GM19438 (cell line): Measurements from ENCODE around the gene NMRK1.

Source experiments
- ATAC-seq: cut with Tn5 transposase; IDR thresholded peaks from one replicate; pipeline ENCODE4 v1.9.1; 2021; ENCODE audit warnings: low read depth; ENCODE audit not compliant: unreplicated experiment

Gene NMRK1

GRCh38 chr9:75087824-75088645, at the start of gene NMRK1, which contains the start of gene OSTF1:
NMRK1 (minus strand) TSS chr9:75088155; CDS start chr9:75083115, 5,040 bp downstream.
OSTF1 (plus strand) TSS chr9:75088514; CDS start chr9:75088693, 179 bp downstream.
- peak; percentile 75 for ATAC-seq

- no peak for ATAC-seq
Measured at GRCh38 chr9:75134495-75134894, 46.5 kb upstream of the NMRK1 start.

GRCh38 chr9:75133396-75133795, 45.4 kb upstream of the NMRK1 start:
- ATAC-seq = no peak

- ATAC-seq = no peak
Measured at GRCh38 chr9:75132244-75132643, 44.3 kb upstream of the NMRK1 start.

DNA sequence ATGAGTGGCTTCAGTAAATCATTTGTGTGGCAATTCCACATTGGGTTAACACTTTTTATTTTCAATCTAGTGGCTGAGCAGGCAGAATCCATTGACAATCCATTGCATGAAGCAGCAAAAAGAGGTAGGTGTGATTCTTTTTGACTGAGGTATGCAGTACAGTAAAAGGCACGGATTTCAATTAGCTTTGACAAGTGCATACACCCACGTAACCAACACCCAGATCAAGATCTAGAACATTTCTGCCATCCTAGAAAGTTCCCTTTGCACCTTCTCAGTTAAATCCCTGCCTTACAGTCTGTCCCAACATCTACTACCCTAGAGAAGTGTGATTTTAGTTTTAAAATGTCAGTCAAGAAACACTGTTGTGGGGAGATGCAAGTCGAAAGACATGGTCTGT, 43.7 kb upstream of the NMRK1 start:
- no peak for ATAC-seq

- no peak for ATAC-seq
Measured at GRCh38 chr9:75130621-75131230, 42.8 kb upstream of the NMRK1 start.

GRCh38 chr9:75130172-75130571, 42.2 kb upstream of the NMRK1 start:
- ATAC-seq = no peak

GRCh38 chr9:75128535-75128934, 40.6 kb upstream of the NMRK1 start:
- no peak for ATAC-seq

GRCh38 chr9:75123696-75124095, 35.7 kb upstream of the NMRK1 start:
- ATAC-seq = no peak

DNA sequence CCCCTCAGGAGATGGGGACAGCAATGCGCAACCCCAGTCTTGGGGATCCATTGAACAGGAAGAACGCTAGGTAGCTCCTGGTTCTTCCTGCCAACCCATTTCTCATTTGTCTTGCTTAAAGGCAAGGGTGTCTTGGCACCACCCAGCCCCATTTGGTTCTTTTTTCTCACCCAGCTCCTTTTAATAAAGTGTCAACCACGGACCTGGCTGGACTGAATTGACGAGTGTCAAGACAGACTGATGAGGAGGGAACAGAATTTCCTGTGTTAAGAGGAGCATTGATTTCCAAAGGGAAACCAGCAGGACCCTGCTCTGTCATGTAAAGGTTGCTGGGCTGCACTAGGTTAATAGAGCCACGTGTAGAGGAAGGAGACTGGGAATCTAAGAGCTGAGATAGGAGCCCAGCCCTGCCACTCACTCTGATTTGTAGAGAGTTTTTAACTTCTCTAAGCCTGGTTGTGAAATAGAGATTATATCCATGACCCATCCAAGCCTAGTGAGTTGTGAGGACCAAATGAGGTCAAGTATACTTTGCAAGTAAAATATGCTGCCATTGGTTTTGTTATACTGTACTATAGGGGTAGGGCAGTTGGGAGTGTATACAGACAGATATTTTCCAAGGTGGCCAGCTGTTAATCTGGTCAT, 34.1 kb upstream of the NMRK1 start:
- ATAC-seq = no peak

GRCh38 chr9:75120686-75121085, 32.7 kb upstream of the NMRK1 start:
- ATAC-seq = no peak

- ATAC-seq = no peak
Measured at GRCh38 chr9:75117564-75117963, 29.6 kb upstream of the NMRK1 start.

GRCh38 chr9:75116306-75116705, 28.4 kb upstream of the NMRK1 start:
- ATAC-seq = no peak

- ATAC-seq = no peak
Measured at GRCh38 chr9:75112789-75113188, 24.8 kb upstream of the NMRK1 start.

GRCh38 chr9:75111019-75111622, 23.2 kb upstream of the NMRK1 start:
- ATAC-seq = no peak

- ATAC-seq = no peak
Measured at GRCh38 chr9:75109210-75109839, 21.4 kb upstream of the NMRK1 start.

DNA sequence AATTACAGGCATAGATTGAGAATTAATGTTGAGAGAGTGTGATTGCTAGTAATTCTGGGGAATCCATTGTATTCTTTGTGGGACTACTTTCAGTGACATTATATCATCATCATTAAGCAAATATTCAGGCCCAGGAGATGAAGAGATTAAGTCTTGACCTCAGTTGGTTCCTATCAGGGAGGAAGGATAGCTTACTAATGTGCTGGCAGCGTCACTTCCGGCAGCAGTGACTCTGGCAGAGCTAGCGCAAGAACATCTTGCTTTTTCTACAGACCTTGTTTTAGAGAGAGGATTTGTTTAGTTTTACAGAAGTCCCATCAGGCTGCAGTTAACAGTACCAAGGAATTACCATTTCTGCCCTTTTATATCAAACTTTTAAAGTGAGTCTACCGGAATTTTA, 20.6 kb upstream of the NMRK1 start:
- ATAC-seq = no peak

DNA sequence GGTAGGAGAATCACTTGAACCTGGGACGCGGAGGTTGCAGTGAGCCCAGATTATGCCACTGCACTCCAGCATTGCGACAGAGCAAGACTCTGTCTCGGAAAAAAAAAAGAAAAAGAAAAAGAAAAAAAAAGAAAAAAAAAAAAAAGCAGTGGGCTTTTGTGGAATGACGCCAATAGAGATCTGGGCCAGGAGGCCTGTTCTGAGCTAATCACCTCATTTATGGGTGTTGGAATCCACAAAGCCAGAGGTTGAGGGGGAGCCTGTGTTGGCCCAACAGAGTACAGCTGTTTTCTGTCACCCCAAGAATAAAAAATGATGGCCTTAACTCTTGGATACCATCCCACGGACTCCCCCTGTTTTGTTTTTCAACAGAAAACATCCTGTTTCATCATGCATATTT, 18.9 kb upstream of the NMRK1 start:
- no peak for ATAC-seq

DNA sequence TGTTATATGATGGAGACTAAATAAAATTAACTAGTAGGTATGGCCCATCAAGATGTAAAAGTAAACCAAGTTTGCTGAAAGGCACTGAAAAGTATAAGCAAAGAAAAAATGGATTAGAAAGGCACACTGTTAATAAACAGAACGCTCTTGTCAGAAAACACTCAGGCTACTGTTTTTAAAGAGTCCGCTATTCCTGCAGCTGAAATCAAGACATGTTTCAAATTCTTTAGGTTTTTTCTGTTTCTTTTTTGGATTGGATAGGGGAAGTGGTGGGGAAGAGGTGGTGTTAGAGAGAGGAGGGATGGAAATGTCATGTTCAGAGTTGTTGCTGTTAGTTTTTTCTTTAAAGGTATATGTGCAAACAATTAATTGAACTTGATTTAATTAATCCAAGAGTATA, 17.9 kb upstream of the NMRK1 start:
- ATAC-seq = no peak

- no peak for ATAC-seq
Measured at GRCh38 chr9:75105019-75105540, 17.1 kb upstream of the NMRK1 start.
